Activated T-helper 17 cell treated with anti-CD3 and anti-CD28 coated beads, Interleukin-2, amount 50 U/mL, for 72 hours (primary cell): ENCODE data around the gene LRRC71. TPM values are rescaled to one million over a fixed set of nuclear protein-coding genes. Genes with fewer than 3 reads are reported as not detected.
"Not testable (repeated sequence)": the region's sequence is repeated elsewhere in the genome, so short reads cannot be mapped to it uniquely, and the experiment has no call there.

Source experiments
- ATAC-seq: fragments of 150-1000 bp; cut with Tn5 transposase; replicated peaks from 2 replicates; pipeline ENCODE4 v1.10.0; 2021; ENCODE audit warnings: mild to moderate bottlenecking, moderate library complexity
- H3K27ac Mint-ChIP-seq: one replicate; pipeline ENCODE4 v1.8.0; 2022; ENCODE audit warnings: mixed read lengths
- H3K27me3 Mint-ChIP-seq: one replicate; pipeline ENCODE4 v1.8.0; 2022; ENCODE audit warnings: mixed read lengths
- H3K36me3 Mint-ChIP-seq: one replicate; pipeline ENCODE4 v1.8.0; 2022; ENCODE audit warnings: low read depth, mild to moderate bottlenecking, mixed read lengths
- H3K4me1 Mint-ChIP-seq: one replicate; pipeline ENCODE4 v1.8.0; 2022; ENCODE audit warnings: mixed read lengths
- H3K4me3 Mint-ChIP-seq: one replicate; pipeline ENCODE4 v1.8.0; 2022; ENCODE audit warnings: mild to moderate bottlenecking, mixed read lengths
- H3K9me3 Mint-ChIP-seq: one replicate; pipeline ENCODE4 v1.8.0; 2022; ENCODE audit warnings: mixed read lengths
- total RNA-seq, 2 donors: library from RNA; stranded (reverse); gene quantifications; one replicate each; pipeline ENCODE4 v1.2.3, GENCODE V29; 2022

The LRRC71 gene
- total RNA-seq, 2 donors from 2014 or later, result not detected

DNA sequence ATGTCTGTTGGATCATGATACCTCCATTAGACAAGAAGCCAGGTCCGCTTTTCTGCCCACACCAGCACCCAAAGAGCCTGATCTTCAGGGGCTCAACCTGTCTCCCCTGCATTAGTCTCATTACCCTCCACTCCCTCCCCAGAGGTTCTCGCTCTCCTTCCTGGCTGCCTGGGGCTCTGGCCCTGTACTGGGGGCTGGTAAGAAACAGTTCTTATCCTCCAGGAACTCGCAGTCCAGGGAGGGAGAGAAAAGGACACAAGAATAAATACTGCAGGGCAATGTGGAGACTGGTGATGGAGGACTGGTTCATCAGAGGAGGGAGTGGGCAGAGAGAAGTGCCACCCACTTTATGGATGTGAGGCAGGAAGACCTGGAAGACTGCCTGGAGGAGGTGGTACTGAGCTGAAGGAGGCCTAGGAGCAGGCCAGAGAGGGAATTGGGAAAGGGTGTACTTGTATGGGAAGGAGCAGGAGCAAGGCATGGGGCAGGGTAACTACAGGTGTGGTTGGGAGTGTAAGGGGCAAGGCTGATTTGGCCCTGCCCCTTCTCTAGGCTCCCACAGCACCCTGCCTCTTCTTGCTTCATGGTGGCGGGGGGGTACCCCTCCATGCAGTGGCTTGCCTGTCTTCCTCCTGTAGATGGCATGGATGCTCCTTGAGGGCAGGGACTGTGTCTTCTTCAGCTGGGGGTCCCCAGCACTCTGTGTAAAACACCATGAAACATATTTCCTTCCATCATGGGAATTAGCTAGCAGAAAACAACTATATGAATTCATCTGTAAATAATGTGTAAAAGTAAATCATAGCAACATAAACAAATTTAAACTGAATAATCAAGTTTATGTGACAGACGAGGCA, 5.0 kb downstream of the LRRC71 start:
- no peak overlapping the region for H3K27ac Mint-ChIP-seq
- H3K27me3 Mint-ChIP-seq, result peaks cover 64% of the 10 kb centered on the region
- peak overlapping the region; percentile 5 for H3K4me3 Mint-ChIP-seq

DNA sequence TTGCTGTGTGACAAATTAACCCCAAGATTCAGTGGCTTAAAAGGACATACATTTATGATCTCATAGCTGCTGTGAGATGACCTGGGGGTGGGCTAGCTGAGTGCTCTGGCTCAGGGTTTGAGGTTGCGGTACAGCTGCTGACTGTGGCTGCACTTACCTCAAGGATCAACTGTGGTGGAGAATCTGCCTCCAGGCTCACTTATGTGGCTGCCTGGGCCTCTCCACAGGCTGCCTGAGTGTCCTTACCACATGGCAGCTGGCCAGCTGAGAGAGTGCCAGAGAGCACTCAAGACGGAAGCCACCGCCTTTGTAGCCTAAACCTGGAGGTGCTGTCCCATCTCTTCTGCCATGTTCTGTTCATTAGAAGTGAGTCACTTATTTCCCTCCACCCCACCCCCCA, 5.7 kb downstream of the LRRC71 start:
- peaks cover 8% of the 10 kb centered on the region for H3K4me1 Mint-ChIP-seq

More for the DNA sequence above, 5.0 kb downstream of the LRRC71 start:
- Mint-ChIP-seq H3K36me3 (no peaks in the 10 kb centered on the region), H3K9me3 (no peaks in the 10 kb centered on the region), H3K4me1 (peaks cover 8% of the 10 kb centered on the region)
- ATAC-seq, result no peak

DNA sequence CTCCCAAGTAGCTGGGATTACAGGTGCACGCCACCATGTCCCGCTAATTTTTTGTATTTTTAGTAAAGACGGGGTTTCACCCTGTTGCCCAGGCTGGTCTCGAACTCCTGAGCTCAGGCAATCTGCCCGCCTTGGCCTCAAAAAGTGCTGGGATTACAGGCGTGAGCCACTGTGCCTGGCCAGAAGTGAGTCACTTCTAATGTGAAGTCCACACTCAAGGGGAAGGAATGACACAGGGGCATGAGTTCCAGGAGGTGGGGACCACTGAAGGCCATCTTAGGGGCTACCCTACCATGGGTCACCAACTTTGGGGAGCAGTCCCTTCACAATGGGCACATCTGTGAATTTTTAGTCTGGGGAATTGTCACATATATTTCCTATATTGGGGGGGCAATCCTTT, 6.3 kb downstream of the LRRC71 start:
- ATAC-seq, H3K9me3 Mint-ChIP-seq, H3K4me1 Mint-ChIP-seq, H3K27ac Mint-ChIP-seq, H3K36me3 Mint-ChIP-seq: not testable (repeated sequence)
- Mint-ChIP-seq H3K27me3 (peaks cover 65% of the 10 kb centered on the region), H3K4me3 (peak overlapping the region; percentile 27)

More for the DNA sequence above, 5.7 kb downstream of the LRRC71 start:
- peak; percentile 81 for ATAC-seq
- H3K4me3 Mint-ChIP-seq, result peak overlapping the region; percentile 5
- H3K27ac Mint-ChIP-seq, result no peak overlapping the region
- no peaks in the 10 kb centered on the region for H3K36me3 Mint-ChIP-seq
- H3K27me3 Mint-ChIP-seq, result peaks cover 66% of the 10 kb centered on the region
- no peaks in the 10 kb centered on the region for H3K9me3 Mint-ChIP-seq

DNA sequence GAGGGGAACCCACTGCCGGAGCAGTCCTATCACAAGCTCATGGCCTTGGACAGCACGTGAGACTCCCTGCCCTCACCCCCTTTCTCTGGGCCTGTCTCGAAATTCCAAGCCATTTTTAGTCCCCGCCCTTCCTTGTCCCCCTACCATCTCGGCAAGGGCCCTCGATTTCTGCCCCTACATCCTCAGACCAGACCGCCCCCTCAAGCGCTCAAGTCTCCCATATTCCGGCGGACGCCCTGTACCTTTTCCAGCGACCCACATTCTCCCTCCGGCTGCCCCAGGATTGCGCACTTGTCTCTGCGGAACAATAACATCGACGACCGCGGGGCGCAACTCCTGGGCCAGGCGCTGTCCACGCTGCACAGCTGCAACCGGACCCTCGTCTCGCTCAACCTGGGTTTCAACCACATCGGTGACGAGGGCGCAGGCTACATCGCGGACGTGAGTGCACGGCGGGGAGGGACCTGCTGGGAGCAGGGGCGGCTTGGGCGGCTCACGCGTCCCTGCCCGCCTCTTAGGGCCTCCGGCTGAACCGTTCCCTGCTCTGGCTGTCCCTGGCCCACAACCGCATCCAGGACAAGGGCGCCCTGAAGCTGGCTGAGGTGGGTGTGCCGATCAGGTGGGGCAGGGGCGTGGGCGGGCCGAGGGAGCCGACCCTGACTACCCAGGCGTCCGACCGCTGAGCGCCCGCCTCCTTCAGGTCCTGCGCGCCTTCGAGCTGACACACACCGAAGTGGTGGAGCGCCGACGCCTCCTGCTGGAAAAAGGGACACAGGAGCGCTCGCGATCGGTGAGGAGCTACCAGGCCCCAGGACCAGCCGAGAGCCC, 7.0 kb downstream of the LRRC71 start:
- Mint-ChIP-seq H3K27me3 (peaks cover 62% of the 10 kb centered on the region), H3K36me3 (no peaks in the 10 kb centered on the region), H3K4me1 (peaks cover 8% of the 10 kb centered on the region), H3K4me3 (peak overlapping the region; percentile 27), H3K9me3 (no peaks in the 10 kb centered on the region), H3K27ac (no peak overlapping the region)
- peak; percentile 73 for ATAC-seq

DNA sequence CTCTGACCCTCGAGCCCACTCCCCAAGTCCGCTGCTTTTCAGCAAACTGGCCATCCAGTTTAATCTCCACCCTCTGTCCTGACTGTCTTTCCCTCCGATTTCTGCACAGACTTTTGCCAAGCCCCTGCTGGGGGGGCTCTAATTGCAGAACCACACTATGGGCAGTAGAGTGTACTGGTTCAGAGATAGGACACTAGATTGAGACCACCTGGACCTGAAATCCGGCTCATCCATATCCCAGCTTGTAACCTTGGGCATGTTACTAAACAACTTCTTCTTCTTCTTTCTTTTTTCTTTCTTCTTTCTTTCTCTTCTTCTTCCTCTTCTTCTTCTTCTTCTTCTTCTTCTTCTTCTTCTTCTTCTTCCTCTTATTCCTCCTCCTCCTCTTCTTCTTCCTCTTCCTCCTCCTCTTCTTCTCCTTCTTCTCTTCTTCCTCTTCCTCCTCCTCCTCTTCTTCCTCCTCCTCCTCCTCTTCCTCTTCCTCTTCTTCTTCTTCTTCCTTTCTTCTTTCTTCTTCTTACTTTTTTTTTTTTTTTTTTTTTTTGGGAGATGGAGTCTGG, 7.7 kb downstream of the LRRC71 start:
- Mint-ChIP-seq H3K27ac (no peak overlapping the region), H3K36me3 (no peaks in the 10 kb centered on the region), H3K27me3 (peaks cover 57% of the 10 kb centered on the region), H3K9me3 (no peaks in the 10 kb centered on the region), H3K4me1 (peaks cover 8% of the 10 kb centered on the region), H3K4me3 (peak overlapping the region; percentile 27)
- ATAC-seq, result peak; percentile 1

DNA sequence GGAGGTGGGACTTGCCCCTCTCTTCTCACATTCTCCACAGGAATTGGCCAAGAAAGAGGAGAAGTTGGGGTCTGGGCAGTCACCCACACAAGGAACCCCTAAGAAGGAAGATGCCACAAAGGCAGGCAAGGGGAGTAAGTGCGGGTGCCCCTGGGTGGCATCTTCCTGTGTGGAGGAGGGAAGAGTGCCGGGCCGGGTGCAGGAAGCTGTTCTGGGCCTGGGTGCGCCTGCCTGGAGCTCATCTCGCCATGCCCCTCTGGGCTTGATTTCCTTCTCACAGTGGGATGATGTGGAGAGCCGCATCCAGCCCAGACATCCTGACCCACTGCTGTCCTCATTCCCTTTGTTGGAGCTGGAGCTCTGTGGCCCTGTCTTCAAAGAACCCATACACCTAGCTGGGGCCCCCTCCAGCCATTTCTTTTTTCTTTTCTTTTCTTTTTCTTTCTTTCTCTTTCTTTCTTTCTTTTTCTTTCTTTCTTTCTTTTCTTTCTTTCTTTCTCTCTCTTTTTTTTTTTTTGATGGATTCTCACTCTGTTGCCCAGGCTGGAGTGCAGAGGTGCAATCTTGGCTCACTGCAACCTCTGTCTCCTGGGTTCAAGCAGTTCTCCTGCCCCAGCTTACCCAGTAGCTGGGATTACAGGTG, 9.3 kb downstream of the LRRC71 start:
- ATAC-seq, result no peak
- Mint-ChIP-seq H3K27ac (no peak overlapping the region), H3K4me3 (no peak overlapping the region)

DNA sequence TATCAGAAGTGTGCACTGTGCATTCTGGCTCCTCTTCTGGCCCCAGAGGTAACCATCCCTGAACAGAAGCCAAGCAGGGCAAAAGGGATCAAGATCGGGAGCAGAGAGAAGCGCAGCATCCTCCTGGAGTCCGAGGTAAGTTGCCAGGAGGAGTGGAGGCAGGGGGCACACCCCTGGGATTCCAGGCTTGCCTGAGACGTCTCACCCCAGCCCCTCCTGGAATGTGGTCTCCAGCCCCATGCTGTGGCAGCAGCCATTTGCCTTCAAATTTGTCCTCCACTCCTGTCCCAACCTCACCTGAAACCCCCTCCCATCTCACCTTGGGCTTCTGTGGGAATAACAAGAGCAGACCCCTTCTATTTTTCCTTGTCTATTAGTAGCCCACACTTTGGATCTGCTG, 10.1 kb downstream of the LRRC71 start:
- Mint-ChIP-seq H3K36me3 (no peaks in the 10 kb centered on the region), H3K4me1 (peaks cover 4% of the 10 kb centered on the region), H3K4me3 (no peak overlapping the region), H3K27me3 (peaks cover 51% of the 10 kb centered on the region), H3K27ac (no peak overlapping the region), H3K9me3 (no peaks in the 10 kb centered on the region)
- no peak for ATAC-seq

More for the DNA sequence above, 9.3 kb downstream of the LRRC71 start:
- Mint-ChIP-seq H3K27me3 (peaks cover 56% of the 10 kb centered on the region), H3K9me3 (no peaks in the 10 kb centered on the region), H3K36me3 (no peaks in the 10 kb centered on the region), H3K4me1 (peaks cover 8% of the 10 kb centered on the region)

DNA sequence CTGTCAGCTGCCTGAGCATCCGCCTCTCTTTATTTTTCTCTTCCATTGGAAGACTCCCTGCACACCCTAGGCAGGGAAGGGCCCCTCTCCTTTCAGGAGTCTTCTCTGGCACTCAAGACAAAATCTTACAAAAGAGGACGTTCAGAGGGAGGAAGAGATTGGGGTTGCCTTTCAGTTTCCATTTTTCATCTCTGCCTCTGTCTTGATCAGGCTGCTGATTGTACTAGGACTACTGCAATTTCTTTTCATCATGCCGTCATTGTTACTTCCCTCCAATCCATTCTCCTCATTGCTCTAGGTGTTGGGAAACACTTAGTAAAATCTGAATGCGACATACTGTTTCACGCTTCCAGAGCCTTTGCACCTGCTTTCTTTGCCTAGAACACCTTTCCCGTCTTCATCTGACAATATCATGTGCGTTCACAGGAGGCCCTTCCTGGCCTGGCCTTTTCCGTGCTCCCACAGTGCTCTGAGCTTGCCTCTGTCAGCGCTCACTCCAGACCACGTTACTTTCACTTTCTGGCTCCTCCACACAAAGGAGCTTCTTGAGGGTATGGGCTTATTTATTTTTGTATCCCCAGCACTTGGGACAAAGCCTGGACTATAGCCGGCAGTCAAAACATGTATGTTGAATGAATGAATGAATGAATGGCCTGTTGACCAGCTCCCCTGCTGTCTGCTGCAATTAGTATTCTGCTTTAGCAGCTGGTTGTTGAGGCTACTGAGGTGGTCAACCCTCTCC, 10.9 kb downstream of the LRRC71 start:
- Mint-ChIP-seq H3K9me3 (no peaks in the 10 kb centered on the region), H3K27ac (no peak overlapping the region), H3K4me1 (no peaks in the 10 kb centered on the region), H3K36me3 (no peaks in the 10 kb centered on the region), H3K27me3 (peaks cover 44% of the 10 kb centered on the region), H3K4me3 (no peak overlapping the region)
- ATAC-seq, result no peak

DNA sequence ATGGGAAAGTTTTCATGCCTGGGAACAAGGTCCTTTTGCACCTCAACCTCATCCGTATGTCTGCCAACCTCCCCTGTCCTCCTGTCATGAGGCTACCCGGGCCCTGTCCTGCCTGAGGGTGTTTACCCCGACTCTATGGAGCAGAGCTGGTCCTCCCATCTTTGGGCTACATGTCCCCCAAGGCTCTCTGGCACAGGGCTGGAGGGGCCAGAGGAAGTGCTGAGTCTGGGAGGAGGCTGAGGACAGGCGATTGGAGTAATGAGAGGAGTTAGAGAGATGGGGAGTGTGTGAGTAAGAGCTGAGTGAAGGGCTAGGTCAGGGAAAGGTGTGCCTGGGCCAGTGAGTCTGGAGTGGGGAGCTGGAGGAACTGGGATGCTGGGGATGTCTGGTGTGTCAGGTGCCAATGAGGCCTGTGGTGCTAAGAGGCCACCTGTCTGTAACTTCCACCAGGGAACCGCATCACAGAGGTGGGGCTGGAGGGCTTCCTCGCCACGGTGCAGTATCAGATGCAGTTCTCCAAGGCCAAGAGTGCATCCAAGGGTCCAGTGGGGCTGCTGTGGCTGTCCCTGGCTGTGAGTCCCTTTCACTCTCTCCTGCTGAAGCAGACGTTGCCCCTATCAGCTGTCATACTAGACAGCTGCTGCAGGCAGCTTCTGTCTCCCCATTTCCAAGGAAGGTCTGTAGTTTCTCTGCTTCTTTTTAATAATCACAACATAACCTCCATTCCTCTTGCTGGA, 11.7 kb downstream of the LRRC71 start:
- no peak overlapping the region for H3K27ac Mint-ChIP-seq
- no peaks in the 10 kb centered on the region for H3K36me3 Mint-ChIP-seq
- H3K4me3 Mint-ChIP-seq, result no peak overlapping the region
- no peak for ATAC-seq
- H3K9me3 Mint-ChIP-seq, result no peaks in the 10 kb centered on the region
- no peaks in the 10 kb centered on the region for H3K4me1 Mint-ChIP-seq
- H3K27me3 Mint-ChIP-seq, result peaks cover 41% of the 10 kb centered on the region

DNA sequence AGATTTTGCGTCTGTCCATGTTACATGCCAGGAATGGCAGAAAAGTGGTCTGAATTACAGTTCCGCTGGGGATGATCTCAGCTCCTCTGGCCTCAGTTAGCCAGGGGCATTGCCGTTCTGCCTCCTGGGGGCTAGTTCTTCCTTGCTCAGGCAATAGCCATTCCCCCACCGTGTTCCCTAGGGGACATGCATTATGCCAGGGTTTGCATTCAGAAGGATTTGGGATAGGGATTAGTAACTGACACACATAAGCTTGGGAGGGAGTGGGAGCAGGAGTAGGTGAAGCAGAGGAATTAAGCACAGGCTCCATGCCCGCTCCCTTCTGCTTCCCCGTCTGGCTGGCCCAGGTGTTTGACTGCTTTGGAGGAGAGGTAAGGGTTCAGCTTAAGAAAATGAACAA, 12.7 kb downstream of the LRRC71 start:
- Mint-ChIP-seq H3K4me1 (no peaks in the 10 kb centered on the region), H3K36me3 (no peaks in the 10 kb centered on the region), H3K27ac (no peak overlapping the region), H3K27me3 (peaks cover 34% of the 10 kb centered on the region), H3K4me3 (no peak overlapping the region), H3K9me3 (no peaks in the 10 kb centered on the region)
- no peak for ATAC-seq

DNA sequence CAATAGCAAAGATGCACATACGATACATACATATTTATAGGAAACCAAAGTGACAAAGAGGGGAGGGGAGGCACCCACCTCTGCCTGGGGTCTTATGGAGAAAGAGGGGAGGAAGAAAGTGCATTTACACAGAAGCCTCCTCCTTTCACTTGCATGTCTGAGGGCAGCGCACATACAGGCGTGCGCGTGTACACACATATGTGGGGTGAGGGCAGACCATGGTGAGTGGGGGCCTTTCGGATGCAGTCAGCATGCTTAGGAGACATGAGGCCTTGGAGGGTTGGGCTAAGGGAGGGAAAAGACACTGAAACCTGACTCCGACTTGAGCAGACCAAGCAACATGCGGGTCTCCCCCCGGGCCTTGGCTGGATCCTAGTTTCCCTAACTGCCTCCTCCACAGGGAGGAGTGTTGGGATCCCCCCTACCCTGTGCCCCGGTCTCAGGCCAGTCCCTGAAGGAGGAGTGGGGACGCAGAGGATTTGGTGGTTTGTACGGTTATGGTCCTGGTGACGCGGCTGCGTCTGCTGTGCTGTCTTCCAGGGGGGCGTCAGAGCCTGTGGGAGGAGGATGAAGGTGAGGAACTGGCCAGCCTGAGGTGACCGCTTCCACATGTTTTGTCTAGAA, 15.2 kb downstream of the LRRC71 start:
- H3K27ac Mint-ChIP-seq, result no peak overlapping the region
- H3K36me3 Mint-ChIP-seq, result no peaks in the 10 kb centered on the region
- H3K27me3 Mint-ChIP-seq, result peaks cover 18% of the 10 kb centered on the region
- no peaks in the 10 kb centered on the region for H3K4me1 Mint-ChIP-seq
- no peak overlapping the region for H3K4me3 Mint-ChIP-seq
- no peaks in the 10 kb centered on the region for H3K9me3 Mint-ChIP-seq
- ATAC-seq, result no peak

DNA sequence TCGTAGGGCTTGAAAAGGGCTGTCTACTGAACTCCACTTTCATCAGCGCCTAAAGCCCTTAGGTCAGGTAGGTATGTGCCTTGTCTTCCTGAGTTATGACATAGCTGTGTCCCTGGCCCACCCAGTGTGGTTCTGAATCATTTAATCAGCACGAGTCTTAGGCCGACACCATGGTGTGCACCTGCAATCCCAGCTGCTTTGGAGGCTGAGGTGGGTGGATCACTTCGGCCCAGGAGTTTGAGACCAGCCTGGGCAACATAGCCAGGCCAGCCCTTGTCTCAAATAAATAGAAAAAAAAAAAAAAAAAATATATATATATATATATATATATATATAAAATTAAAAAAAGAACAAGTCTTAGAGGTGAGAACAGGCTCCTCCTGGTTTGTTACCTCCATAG, 15.8 kb downstream of the LRRC71 start:
- Mint-ChIP-seq H3K9me3 (no peaks in the 10 kb centered on the region), H3K4me1 (no peaks in the 10 kb centered on the region), H3K4me3 (no peak overlapping the region), H3K27me3 (peaks cover 12% of the 10 kb centered on the region), H3K36me3 (peaks cover 5% of the 10 kb centered on the region), H3K27ac (no peak overlapping the region)
- no peak for ATAC-seq

DNA sequence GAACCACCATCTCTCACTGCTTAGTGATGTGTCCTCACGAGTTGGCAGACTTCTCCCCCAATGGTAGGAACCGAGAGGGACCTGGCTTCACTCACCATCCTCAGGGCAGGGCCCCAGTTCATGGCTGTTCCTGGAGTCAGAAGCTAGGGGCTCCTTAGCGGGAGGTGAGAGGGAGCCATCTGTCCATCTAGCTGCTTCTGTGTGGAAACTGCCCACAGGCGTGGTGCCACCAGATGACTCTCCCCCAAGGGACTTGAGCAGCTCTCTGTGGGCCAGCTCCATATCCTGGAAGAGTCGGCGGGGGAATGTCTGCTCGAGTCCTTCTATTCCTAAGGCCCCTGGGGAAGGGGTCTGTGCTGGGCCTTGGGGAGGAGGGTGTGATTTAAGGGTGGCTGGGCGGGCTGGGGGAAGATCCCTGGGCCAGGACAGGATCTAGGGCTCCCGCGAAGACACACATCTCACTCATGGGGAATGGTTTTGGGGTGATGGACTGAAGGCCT, 16.3 kb downstream of the LRRC71 start:
- Mint-ChIP-seq H3K36me3 (peaks cover 8% of the 10 kb centered on the region), H3K4me3 (no peak overlapping the region), H3K4me1 (no peaks in the 10 kb centered on the region), H3K27me3 (peaks cover 8% of the 10 kb centered on the region), H3K27ac (no peak overlapping the region), H3K9me3 (no peaks in the 10 kb centered on the region)
- no peak for ATAC-seq
